MM.1S (cell line): ENCODE data around the gene S100A11.
A peak's percentile ranks its signal among the peaks of the same experiment; 100 is the strongest.

ENCODE experiments used
- DNase-seq: peaks from one replicate; pipeline ENCODE4 v3.0.0-alpha.2; 2015
- H2AFZ ChIP-seq: fragments of 300-600 bp; sonication (generic); 2 replicates; pipeline ENCODE4 v1.6.0; 2016; ENCODE audit warnings: antibody characterized with exemption, low read length
- H3F3A ChIP-seq: fragments of 300-600 bp; sonication (generic); 2 replicates; pipeline ENCODE4 v1.6.1; 2016; ENCODE audit warnings: mild to moderate bottlenecking, antibody characterized with exemption, low read length, moderate library complexity, mixed read lengths; ENCODE audit not compliant: insufficient read depth
- H3K27ac ChIP-seq: fragments of 300-600 bp; sonication (generic); 2 replicates; pipeline ENCODE4 v1.5.1; 2016; ENCODE audit warnings: mild to moderate bottlenecking, low read length
- H3K27me3 ChIP-seq: fragments of 300-600 bp; sonication (generic); replicated peaks from 2 replicates; pipeline ENCODE4 v1.6.0; 2016; ENCODE audit warnings: low read length; ENCODE audit not compliant: insufficient read depth
- H3K36me3 ChIP-seq: fragments of 300-600 bp; sonication (generic); replicated peaks from 2 replicates; pipeline ENCODE4 v1.6.1; 2016; ENCODE audit warnings: mild to moderate bottlenecking, low read length, mixed read lengths; ENCODE audit not compliant: insufficient read depth
- H3K4me1 ChIP-seq: fragments of 300-600 bp; sonication (generic); 2 replicates; pipeline ENCODE4 v1.6.1; 2016; ENCODE audit warnings: low read length, mixed read lengths
- H3K4me2 ChIP-seq: fragments of 300-600 bp; sonication (generic); 2 replicates; pipeline ENCODE4 v1.6.0; 2016; ENCODE audit warnings: low read depth, low read length
- H3K4me3 ChIP-seq: fragments of 300-600 bp; sonication (generic); 2 replicates; pipeline ENCODE4 v1.5.1; 2016; ENCODE audit warnings: low read length, mixed read lengths
- H3K79me2 ChIP-seq: fragments of 300-600 bp; sonication (generic); 2 replicates; pipeline ENCODE4 v1.6.1; 2016; ENCODE audit warnings: mixed run types, low read length, mixed read lengths
- H3K9ac ChIP-seq: fragments of 300-600 bp; sonication (generic); 2 replicates; pipeline ENCODE4 v1.6.1; 2016; ENCODE audit warnings: low read length, mixed read lengths
- H3K9me2 ChIP-seq: fragments of 300-600 bp; sonication (generic); replicated peaks from 2 replicates; pipeline ENCODE4 v1.6.1; 2016; ENCODE audit warnings: mild to moderate bottlenecking, low read length, mixed read lengths; ENCODE audit not compliant: insufficient read depth
- H3K9me3 ChIP-seq: fragments of 300-600 bp; sonication (generic); replicated peaks from 2 replicates; pipeline ENCODE4 v1.6.1; 2016; ENCODE audit warnings: mild to moderate bottlenecking, low read length, mixed read lengths; ENCODE audit not compliant: insufficient read depth
- H4K20me1 ChIP-seq: fragments of 300-600 bp; sonication (generic); 2 replicates; pipeline ENCODE4 v1.6.1; 2016; ENCODE audit warnings: mild to moderate bottlenecking, low read length, moderate library complexity, mixed read lengths; ENCODE audit not compliant: insufficient read depth
- CTCF ChIP-seq: fragments of 300-600 bp; sonication (generic); IDR thresholded peaks from 2 replicates; pipeline ENCODE4 v1.5.1; 2016; ENCODE audit warnings: antibody characterized with exemption, low read length, mixed read lengths
- EZH2 ChIP-seq: fragments of 300-600 bp; sonication (generic); optimal IDR thresholded peaks from 2 replicates; pipeline ENCODE3; 2017; ENCODE audit warnings: low read depth, mild to moderate bottlenecking, antibody characterized with exemption, low read length, mixed read lengths
- EZH2phosphoT487 ChIP-seq: fragments of 300-600 bp; sonication (generic); IDR thresholded peaks from 2 replicates; pipeline ENCODE4 v1.6.1; 2018; ENCODE audit warnings: antibody characterized with exemption, low read length

Gene S100A11

DNA sequence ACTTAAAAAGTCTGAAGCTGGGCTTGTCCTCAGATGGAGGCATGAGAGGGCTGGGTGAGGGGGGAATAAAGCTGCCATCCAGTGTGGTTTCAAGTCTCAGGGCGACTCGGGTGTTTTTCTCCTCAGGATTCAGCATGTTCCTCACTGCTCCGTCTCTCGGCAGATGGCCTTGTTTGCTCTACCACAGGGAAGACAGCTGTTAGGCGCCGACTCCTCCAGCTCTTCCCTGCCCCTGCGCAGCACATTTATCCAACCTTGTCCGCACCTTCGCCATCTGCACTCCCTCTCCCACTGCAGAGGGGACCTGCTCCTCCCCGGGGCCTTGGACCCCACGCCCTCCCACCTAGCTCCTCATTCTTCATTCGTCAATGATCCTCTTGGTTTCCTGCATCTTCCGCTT, 16.6 kb upstream of the S100A11 start:
- Histone ChIP-seq H3K4me2 (no peak overlapping the region), H3K36me3 (no peaks in the 10 kb centered on the region), H3K79me2 (no peaks in the 10 kb centered on the region), H3K27ac (no peak overlapping the region), H3K27me3 (no peaks in the 10 kb centered on the region), H3F3A (peaks cover 6% of the 10 kb centered on the region), H4K20me1 (no peaks in the 10 kb centered on the region), H3K4me1 (0 out of 2 replicates have a peak, but pooled peaks cover 5% of the 10 kb centered on the region), H3K4me3 (no peak overlapping the region), H3K9ac (no peak overlapping the region), H2AFZ (no peak overlapping the region), H3K9me3 (no peaks in the 10 kb centered on the region), H3K9me2 (no peaks in the 10 kb centered on the region)
- DNase-seq = no peak
- TF ChIP-seq CTCF (no peak), EZH2 (no peak)

GRCh38 chr1:152052606-152053005, 15.8 kb upstream of the S100A11 start:
- Histone ChIP-seq H3K27me3 (no peaks in the 10 kb centered on the region), H3K9me2 (no peaks in the 10 kb centered on the region), H3K4me1 (peaks cover 8% of the 10 kb centered on the region), H3K27ac (no peak overlapping the region), H3K9ac (no peak overlapping the region), H3K36me3 (no peaks in the 10 kb centered on the region), H3K79me2 (no peaks in the 10 kb centered on the region), H3F3A (peaks cover 13% of the 10 kb centered on the region), H3K4me2 (no peak overlapping the region), H2AFZ (no peak overlapping the region), H4K20me1 (no peaks in the 10 kb centered on the region), H3K9me3 (no peaks in the 10 kb centered on the region), H3K4me3 (no peak overlapping the region)
- peak; percentile 91 for DNase-seq
- TF ChIP-seq CTCF (peak; percentile 98), EZH2phosphoT487 (no peak)

- Histone ChIP-seq H3K27ac (no peak overlapping the region), H3K36me3 (no peaks in the 10 kb centered on the region), H3F3A (peaks cover 23% of the 10 kb centered on the region), H4K20me1 (no peaks in the 10 kb centered on the region), H3K4me3 (no peak overlapping the region), H2AFZ (no peak overlapping the region), H3K9me3 (no peaks in the 10 kb centered on the region), H3K27me3 (no peaks in the 10 kb centered on the region), H3K9ac (no peak overlapping the region), H3K79me2 (no peaks in the 10 kb centered on the region), H3K4me2 (no peak overlapping the region), H3K4me1 (peaks cover 18% of the 10 kb centered on the region), H3K9me2 (no peaks in the 10 kb centered on the region)
- no peak for DNase-seq
- no peak for TF ChIP-seq EZH2
- no peak for TF ChIP-seq EZH2phosphoT487
- TF ChIP-seq CTCF = no peak
Measured at GRCh38 chr1:152050886-152051675, 14.3 kb upstream of the S100A11 start.
